Stimulated activated effector memory CD8-positive, alpha-beta T cell treated with anti-CD3 and anti-CD28 coated beads, Interleukin-12 subunit alpha, Interleukin-12 subunit beta, amount 100 ng/mL, for 72 hours (primary cell): ENCODE measurements around the gene PPBP.
"Not testable (repeated sequence)": the region's sequence is repeated elsewhere in the genome, so short reads cannot be mapped to it uniquely, and the experiment has no call there.

Experiments
- ATAC-seq: fragments of 150-1000 bp; cut with Tn5 transposase; 2 replicates; pipeline ENCODE4 v1.10.0; 2021
- DNase-seq, 2 donors: peaks; one replicate each; pipeline ENCODE4 v3.0.0; 2021 to 2022; ENCODE audit warnings: low spot score in 2 of 2
- H3K27ac Mint-ChIP-seq: one replicate; pipeline ENCODE4 v1.8.0; 2022; ENCODE audit warnings: mild to moderate bottlenecking, mixed read lengths
- H3K36me3 Mint-ChIP-seq: one replicate; pipeline ENCODE4 v1.8.0; 2022; ENCODE audit warnings: mild to moderate bottlenecking, mixed read lengths
- H3K4me1 Mint-ChIP-seq: one replicate; pipeline ENCODE4 v1.8.0; 2022; ENCODE audit warnings: mixed read lengths
- H3K4me3 Mint-ChIP-seq: one replicate; pipeline ENCODE4 v1.8.0; 2022; ENCODE audit warnings: mild to moderate bottlenecking, mixed read lengths
- H3K9me3 Mint-ChIP-seq: one replicate; pipeline ENCODE4 v1.8.0; 2022; ENCODE audit warnings: mixed read lengths

PPBP gene

GRCh38 chr4:73978886-73979285 is 9.1 kb downstream of the PPBP start:
- Mint-ChIP-seq H3K27ac (no peak overlapping the region), H3K4me1 (no peaks in the 10 kb centered on the region)
- no peak for DNase-seq

DNA sequence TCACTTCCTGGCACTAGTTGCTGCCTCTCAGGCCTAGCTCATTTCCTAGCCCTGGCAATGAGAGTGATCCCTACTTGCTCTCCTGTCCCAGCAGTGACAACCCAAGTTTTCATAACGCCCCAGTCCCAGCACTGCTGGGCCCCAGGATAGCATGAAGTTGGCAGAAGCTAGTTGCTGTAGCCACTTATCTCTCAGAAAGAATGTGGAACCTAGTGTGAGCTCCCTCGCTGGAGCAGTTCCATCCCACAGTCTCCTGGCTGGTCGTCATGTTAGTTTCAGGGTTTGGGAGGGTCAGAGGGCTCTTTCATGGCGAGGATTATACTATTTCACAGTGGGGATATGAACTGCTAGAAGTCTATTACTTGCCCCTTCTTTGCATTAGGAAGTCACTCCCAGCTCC is 11.3 kb downstream of the PPBP start:
- ATAC-seq = no peak
- Mint-ChIP-seq H3K27ac (no peak overlapping the region), H3K9me3 (peaks cover 11% of the 10 kb centered on the region), H3K36me3 (no peaks in the 10 kb centered on the region), H3K4me1 (no peaks in the 10 kb centered on the region), H3K4me3 (no peak overlapping the region)
- no peak for DNase-seq

More at GRCh38 chr4:73978886-73979285, 9.1 kb downstream of the PPBP start:
- Mint-ChIP-seq H3K4me3 (no peak overlapping the region), H3K9me3 (peaks cover 6% of the 10 kb centered on the region), H3K36me3 (no peaks in the 10 kb centered on the region)
- no peak for ATAC-seq

- H3K27ac Mint-ChIP-seq = no peak overlapping the region
- H3K4me1 Mint-ChIP-seq = no peaks in the 10 kb centered on the region
- H3K36me3 Mint-ChIP-seq = no peaks in the 10 kb centered on the region
- no peak for DNase-seq
- no peak overlapping the region for H3K4me3 Mint-ChIP-seq
- peaks cover 15% of the 10 kb centered on the region for H3K9me3 Mint-ChIP-seq
- ATAC-seq = peak; percentile 36
Measured at GRCh38 chr4:73976217-73976616, 11.8 kb downstream of the PPBP start.

GRCh38 chr4:73974352-73974751 is 13.6 kb downstream of the PPBP start:
- Mint-ChIP-seq H3K36me3 (no peaks in the 10 kb centered on the region), H3K4me3 (no peak overlapping the region), H3K4me1 (no peaks in the 10 kb centered on the region), H3K9me3 (peaks cover 15% of the 10 kb centered on the region), H3K27ac (no peak overlapping the region)
- DNase-seq (no peak), ATAC-seq (no peak)

DNA sequence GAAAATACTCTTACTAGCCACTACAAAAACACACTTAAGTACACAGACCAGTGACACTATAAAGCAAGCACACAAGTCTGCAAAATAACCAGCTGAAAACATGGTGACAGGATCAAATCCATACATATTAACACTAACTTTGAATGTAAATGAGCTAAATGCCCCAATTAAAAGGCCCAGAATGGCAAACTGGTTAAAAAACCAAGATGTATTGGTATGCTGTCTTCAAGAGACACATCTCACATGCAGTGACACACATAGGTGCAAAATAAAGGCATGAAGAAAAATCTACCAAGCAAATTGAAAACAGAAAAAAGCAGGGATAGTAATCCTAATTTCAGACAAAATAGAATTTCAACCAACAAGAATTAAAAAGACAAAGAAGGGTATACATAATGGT is 17.0 kb downstream of the PPBP start:
- peaks cover 16% of the 10 kb centered on the region for H3K9me3 Mint-ChIP-seq
- no peak overlapping the region for H3K4me3 Mint-ChIP-seq
- no peaks in the 10 kb centered on the region for H3K4me1 Mint-ChIP-seq

GRCh38 chr4:73970011-73970410 is 18.0 kb downstream of the PPBP start:
- Mint-ChIP-seq H3K4me1 (no peaks in the 10 kb centered on the region), H3K27ac (no peak overlapping the region), H3K4me3 (no peak overlapping the region), H3K9me3 (peaks cover 16% of the 10 kb centered on the region), H3K36me3 (peaks cover 6% of the 10 kb centered on the region)
- DNase-seq = no peak
- no peak for ATAC-seq

More for the DNA sequence above, 17.0 kb downstream of the PPBP start:
- ATAC-seq (no peak), DNase-seq (no peak)
- peaks cover 6% of the 10 kb centered on the region for H3K36me3 Mint-ChIP-seq
- H3K27ac Mint-ChIP-seq = no peak overlapping the region

GRCh38 chr4:73967866-73968265 is 20.1 kb downstream of the PPBP start:
- H3K4me1 Mint-ChIP-seq = no peaks in the 10 kb centered on the region
- peaks cover 17% of the 10 kb centered on the region for H3K9me3 Mint-ChIP-seq
- DNase-seq (no peak), ATAC-seq (no peak)
- no peak overlapping the region for H3K4me3 Mint-ChIP-seq
- no peak overlapping the region for H3K27ac Mint-ChIP-seq
- peaks cover 6% of the 10 kb centered on the region for H3K36me3 Mint-ChIP-seq

DNA sequence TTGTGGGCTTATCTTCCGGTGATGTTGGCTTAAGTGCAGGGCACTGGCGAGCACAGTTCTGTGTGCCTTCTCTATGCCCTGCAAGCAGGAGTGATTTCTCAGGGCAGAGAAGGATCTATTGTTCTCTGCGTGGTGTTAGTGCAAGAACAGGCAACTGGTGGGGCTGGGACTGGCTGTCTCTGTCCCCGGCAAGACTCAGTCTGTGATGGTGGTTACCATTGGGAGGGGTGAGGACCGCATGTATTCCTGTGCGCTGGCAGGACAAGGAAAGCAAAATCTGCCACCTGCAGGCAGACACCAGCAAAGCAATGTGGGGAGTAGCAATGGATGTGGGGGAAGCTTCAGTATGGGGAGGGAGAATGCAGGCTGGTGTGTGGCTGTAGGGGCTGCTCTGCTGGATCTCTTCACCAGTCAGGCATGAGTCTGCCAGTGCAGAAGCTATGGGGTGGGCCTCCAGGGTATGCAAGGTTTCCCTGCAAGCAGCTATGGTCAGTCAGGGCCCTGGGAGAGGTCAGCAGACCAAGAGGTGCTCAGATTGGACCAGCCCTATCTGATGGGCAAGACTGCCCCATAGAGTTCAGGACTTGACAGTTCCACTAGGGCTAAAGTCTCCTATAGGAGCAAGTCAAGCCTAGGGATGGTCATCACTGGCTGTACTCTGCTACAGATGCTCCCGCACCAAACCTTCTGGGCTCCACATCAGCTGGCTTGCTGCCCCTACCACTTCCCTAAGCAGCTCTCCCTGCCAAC is 23.0 kb downstream of the PPBP start:
- Mint-ChIP-seq H3K27ac (no peak overlapping the region), H3K4me1 (no peaks in the 10 kb centered on the region), H3K36me3 (peaks cover 6% of the 10 kb centered on the region), H3K4me3 (no peak overlapping the region), H3K9me3 (peaks cover 19% of the 10 kb centered on the region)
- ATAC-seq = peak; percentile 34
- DNase-seq = no peak

- DNase-seq = no peak
- peaks cover 20% of the 10 kb centered on the region for H3K9me3 Mint-ChIP-seq
- no peak for ATAC-seq
- H3K36me3 Mint-ChIP-seq = peaks cover 6% of the 10 kb centered on the region
- H3K4me1 Mint-ChIP-seq = no peaks in the 10 kb centered on the region
- H3K27ac Mint-ChIP-seq = no peak overlapping the region
- no peak overlapping the region for H3K4me3 Mint-ChIP-seq
Measured at GRCh38 chr4:73962724-73963123, 25.3 kb downstream of the PPBP start.

- H3K9me3 Mint-ChIP-seq = peaks cover 21% of the 10 kb centered on the region
- not testable (repeated sequence) for H3K4me1 Mint-ChIP-seq, H3K27ac Mint-ChIP-seq, ATAC-seq, DNase-seq, H3K36me3 Mint-ChIP-seq, H3K4me3 Mint-ChIP-seq
Measured at GRCh38 chr4:73959041-73959440, 28.9 kb downstream of the PPBP start.

DNA sequence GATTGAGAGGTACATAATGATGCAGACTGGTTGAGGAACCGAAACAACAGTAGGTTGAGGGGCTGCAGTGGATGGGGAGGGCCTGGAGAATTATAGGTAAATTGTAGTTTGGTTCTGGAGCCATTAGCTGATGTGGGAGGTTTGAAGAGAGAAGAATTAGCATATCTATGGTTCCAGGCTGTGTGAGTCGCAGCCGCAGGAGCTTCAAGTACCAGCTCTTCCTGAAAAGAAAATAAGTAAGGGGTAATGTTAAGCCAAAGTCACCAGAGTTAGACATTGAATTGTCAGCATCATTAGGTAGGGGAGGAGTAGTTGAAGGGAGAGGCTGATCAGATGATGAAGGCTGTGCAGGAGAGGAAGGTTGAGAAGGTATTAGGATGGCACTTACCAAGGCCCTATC is 35.6 kb downstream of the PPBP start:
- H3K4me1 Mint-ChIP-seq = no peaks in the 10 kb centered on the region
- H3K9me3 Mint-ChIP-seq = peaks cover 16% of the 10 kb centered on the region
- no peak overlapping the region for H3K4me3 Mint-ChIP-seq
- H3K36me3 Mint-ChIP-seq = no peaks in the 10 kb centered on the region
- H3K27ac Mint-ChIP-seq = no peak overlapping the region
- DNase-seq (no peak), ATAC-seq (no peak)

- H3K4me3 Mint-ChIP-seq, H3K4me1 Mint-ChIP-seq, ATAC-seq, DNase-seq, H3K36me3 Mint-ChIP-seq, H3K27ac Mint-ChIP-seq: not testable (repeated sequence)
- peaks cover 12% of the 10 kb centered on the region for H3K9me3 Mint-ChIP-seq
Measured at GRCh38 chr4:73950376-73950920, 37.5 kb downstream of the PPBP start.

DNA sequence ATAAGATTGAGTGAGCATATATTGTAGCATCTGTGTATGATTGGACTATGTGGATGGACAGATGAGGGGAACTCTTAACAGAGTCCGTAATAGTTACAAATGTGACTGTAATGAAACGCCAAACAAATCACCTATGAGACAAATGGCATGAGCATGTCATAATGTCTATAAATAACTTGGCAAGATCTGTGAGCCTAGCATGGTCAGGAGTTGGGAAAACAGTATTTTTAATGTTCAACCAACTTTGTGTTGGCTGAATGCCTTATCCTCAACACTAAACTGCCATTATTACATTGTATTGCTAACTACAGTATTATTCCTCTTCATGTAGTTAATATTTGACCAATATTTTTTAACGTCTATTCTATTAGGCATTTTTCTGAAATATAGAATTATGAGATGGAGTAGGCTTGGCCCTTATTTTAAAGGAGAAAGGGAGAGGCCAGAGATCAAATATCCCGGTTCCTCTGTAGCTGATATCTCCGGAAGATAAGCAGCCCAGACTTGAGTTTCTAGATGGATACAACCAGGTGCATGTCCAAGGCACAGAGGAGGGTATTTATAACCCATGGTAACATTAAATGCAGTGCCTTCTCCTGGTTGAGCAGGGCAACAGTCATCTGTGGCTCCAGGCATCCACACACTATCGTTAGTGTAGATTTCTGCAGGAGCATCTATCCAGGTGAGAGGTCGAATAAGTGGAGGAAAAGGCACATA is 38.8 kb downstream of the PPBP start:
- Mint-ChIP-seq H3K36me3 (no peaks in the 10 kb centered on the region), H3K9me3 (peaks cover 8% of the 10 kb centered on the region), H3K4me3 (no peak overlapping the region), H3K4me1 (no peaks in the 10 kb centered on the region), H3K27ac (no peak overlapping the region)
- no peak for ATAC-seq
- no peak for DNase-seq

DNA sequence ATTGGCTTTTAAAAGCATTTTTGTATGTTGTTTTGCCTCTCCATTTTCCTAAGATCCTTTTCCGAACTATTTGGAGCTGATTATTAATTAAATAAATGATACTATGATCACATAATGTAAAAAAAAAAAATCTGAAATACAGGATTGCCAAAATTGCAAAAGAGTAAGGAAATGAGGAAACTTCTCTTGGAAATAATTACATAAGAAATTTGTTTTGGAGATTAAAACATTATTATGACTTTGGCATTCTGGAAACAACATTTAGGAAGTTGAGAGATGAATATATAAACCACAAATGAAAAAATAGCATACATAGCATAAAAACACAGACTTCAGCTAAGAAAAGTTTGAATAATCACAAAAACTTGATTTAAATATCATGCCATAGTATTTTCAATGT is 39.7 kb downstream of the PPBP start:
- ATAC-seq (no peak), DNase-seq (no peak)
- Mint-ChIP-seq H3K9me3 (peaks cover 8% of the 10 kb centered on the region), H3K4me1 (no peaks in the 10 kb centered on the region), H3K36me3 (no peaks in the 10 kb centered on the region), H3K27ac (no peak overlapping the region), H3K4me3 (no peak overlapping the region)

GRCh38 chr4:73947239-73947985 is 40.6 kb downstream of the PPBP start:
- DNase-seq (no peak), ATAC-seq (no peak)
- H3K4me1 Mint-ChIP-seq = no peaks in the 10 kb centered on the region
- H3K9me3 Mint-ChIP-seq = peaks cover 7% of the 10 kb centered on the region
- H3K36me3 Mint-ChIP-seq = no peaks in the 10 kb centered on the region
- H3K4me3 Mint-ChIP-seq = no peak overlapping the region
- H3K27ac Mint-ChIP-seq = no peak overlapping the region
